GM18499 (cell line): ENCODE results near the gene AUP1.

Source experiments
- ATAC-seq: cut with Tn5 transposase; IDR thresholded peaks from one replicate; pipeline ENCODE4 v1.9.1; 2021; ENCODE audit warnings: moderate number of reproducible peaks; ENCODE audit not compliant: insufficient read depth, unreplicated experiment

Gene AUP1

GRCh38 chr2:74515981-74516633 lies 13.4 kb downstream of the AUP1 start:
- ATAC-seq = no peak

GRCh38 chr2:74515271-74515980 lies 14.1 kb downstream of the AUP1 start:
- no peak for ATAC-seq

- no peak for ATAC-seq
Measured at GRCh38 chr2:74514368-74515270, 14.9 kb downstream of the AUP1 start, which contains the start of gene TLX2. Gene TLX2, plus strand, starts transcription at chr2:74514450. Its CDS starts 357 bp downstream, at chr2:74514807.

- no peak for ATAC-seq
Measured at GRCh38 chr2:74513605-74514367, 15.7 kb downstream of the AUP1 start.

GRCh38 chr2:74512744-74513604 lies 16.5 kb downstream of the AUP1 start:
- ATAC-seq = no peak

- ATAC-seq = no peak
Measured at GRCh38 chr2:74511104-74511989, 18.2 kb downstream of the AUP1 start.

GRCh38 chr2:74510272-74510671 lies 19.2 kb downstream of the AUP1 start:
- ATAC-seq = no peak

- no peak for ATAC-seq
Measured at GRCh38 chr2:74507926-74508520, 21.5 kb downstream of the AUP1 start.

- peak; percentile 84 for ATAC-seq
Measured at GRCh38 chr2:74507145-74507925, 22.2 kb downstream of the AUP1 start, which contains the start of gene PCGF1. Gene PCGF1, minus strand, starts transcription at chr2:74507695. Its CDS starts 27 bp downstream, at chr2:74507668.

GRCh38 chr2:74505448-74506246 lies 23.9 kb downstream of the AUP1 start:
- ATAC-seq = no peak

GRCh38 chr2:74504591-74504990 lies 24.9 kb downstream of the AUP1 start:
- no peak for ATAC-seq

GRCh38 chr2:74503506-74504475 lies 25.7 kb downstream of the AUP1 start:
- ATAC-seq = no peak

GRCh38 chr2:74502720-74503505 lies 26.6 kb downstream of the AUP1 start:
- ATAC-seq = no peak

- ATAC-seq = no peak
Measured at GRCh38 chr2:74502147-74502719, 27.3 kb downstream of the AUP1 start.
